ENCODE measurements around the gene ZNF710. TPM values are rescaled to one million over a fixed set of nuclear protein-coding genes. Genes with fewer than 3 reads are reported as not detected.
A peak's percentile ranks its signal among the peaks of the same experiment; 100 is the strongest.
"Not testable (repeated sequence)": the region's sequence is repeated elsewhere in the genome, so short reads cannot be mapped to it uniquely, and the experiment has no call there.

Gene ZNF710, protein sequence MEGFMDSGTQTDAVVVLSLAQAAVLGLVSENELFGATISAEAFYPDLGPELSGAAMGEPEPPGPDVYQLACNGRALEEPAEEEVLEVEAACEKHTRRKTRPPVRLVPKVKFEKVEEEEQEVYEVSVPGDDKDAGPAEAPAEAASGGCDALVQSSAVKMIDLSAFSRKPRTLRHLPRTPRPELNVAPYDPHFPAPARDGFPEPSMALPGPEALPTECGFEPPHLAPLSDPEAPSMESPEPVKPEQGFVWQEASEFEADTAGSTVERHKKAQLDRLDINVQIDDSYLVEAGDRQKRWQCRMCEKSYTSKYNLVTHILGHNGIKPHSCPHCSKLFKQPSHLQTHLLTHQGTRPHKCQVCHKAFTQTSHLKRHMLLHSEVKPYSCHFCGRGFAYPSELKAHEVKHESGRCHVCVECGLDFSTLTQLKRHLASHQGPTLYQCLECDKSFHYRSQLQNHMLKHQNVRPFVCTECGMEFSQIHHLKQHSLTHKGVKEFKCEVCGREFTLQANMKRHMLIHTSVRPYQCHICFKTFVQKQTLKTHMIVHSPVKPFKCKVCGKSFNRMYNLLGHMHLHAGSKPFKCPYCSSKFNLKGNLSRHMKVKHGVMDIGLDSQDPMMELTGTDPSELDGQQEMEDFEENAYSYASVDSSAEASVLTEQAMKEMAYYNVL
- 7.8 TPM for polyA plus RNA-seq (2013, experiment 1 of 2; ENCODE audit: insufficient read length)
- 7.1 TPM for polyA plus RNA-seq (2013, experiment 2 of 2; ENCODE audit: insufficient read length)

DNA sequence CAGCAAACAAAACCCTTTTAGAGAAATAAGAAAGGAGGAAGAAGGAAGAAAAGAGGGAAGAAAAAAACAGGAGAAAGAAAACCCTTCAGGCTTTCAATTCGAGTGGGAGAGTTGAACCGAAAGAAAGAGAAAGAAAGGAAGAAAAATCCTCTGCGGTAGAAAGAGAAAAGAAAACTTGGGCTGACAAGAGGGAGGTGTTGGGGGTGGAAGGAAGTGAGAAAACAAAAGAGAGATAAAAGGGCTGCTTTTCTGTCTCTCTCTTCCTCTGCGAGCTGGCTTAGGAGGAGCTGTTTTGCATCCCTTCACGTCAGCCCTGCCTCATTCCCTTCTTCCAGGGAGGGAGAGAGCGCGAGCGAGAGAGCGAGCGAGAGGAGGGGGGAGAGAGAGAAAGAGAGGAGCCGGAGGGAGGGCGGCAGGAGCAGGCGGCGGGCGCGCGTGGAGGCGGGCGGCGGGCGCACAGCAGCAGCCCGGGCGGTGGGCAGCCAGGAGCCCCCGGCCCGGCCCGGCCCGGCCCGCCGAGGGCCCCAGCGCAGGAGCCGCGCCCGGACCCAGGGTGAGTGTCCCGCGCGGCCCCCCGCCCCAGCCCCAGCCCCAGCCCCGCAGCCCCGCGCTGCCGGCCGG, at the start of gene ZNF710:
Gene ZNF710, plus strand, starts transcription at position 263 of the 621 bp plus-strand sequence. CDS start 65,814 bp downstream, outside the sequence.
- DNase-seq, result peak; percentile 82

DNA sequence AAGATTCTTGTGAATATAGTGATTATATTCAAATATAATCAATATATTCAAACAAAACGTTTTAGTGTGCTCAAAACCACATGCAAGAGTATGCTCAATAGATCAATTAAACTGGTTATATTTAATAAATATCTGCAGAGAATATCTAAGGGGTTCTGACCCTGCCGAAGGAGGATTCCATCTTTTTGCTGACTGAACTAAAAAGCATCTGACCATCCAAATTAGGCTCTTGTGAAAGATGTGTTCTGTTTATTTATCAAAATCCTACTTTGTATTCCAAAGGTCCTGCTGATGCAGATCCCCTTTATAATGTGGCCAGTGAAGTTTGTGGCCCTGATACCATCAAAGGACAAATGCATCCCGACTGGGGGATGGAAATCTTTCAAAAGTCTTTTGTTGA, 46.6 kb upstream of the ZNF710 start:
- DNase-seq, result no peak

DNA sequence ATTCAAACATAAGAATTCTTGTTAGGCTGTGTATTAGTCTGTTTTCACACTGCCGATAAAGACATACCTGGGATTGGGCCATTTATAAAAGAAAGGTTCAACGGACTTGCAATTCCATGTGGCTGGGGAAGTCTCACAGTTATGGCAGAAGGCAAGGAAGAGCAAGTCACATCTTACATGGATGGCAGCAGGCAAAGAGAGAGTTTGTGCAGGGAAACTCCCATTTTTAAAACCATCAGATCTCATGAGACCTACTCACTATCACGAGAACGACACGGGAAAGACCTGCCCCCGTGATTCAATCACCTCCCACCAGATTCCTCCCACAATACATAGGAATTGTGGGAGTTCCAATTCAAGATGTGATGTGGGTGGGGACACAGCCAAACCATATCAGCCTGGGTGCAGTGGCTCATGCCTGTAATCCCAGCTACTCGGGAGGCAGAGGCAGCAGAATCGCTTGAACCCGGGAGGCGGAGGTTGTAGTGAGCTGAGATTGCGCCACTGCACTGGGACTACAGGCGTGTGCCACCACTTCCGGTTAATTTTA, 45.6 kb upstream of the ZNF710 start:
- not testable (repeated sequence) for DNase-seq

DNA sequence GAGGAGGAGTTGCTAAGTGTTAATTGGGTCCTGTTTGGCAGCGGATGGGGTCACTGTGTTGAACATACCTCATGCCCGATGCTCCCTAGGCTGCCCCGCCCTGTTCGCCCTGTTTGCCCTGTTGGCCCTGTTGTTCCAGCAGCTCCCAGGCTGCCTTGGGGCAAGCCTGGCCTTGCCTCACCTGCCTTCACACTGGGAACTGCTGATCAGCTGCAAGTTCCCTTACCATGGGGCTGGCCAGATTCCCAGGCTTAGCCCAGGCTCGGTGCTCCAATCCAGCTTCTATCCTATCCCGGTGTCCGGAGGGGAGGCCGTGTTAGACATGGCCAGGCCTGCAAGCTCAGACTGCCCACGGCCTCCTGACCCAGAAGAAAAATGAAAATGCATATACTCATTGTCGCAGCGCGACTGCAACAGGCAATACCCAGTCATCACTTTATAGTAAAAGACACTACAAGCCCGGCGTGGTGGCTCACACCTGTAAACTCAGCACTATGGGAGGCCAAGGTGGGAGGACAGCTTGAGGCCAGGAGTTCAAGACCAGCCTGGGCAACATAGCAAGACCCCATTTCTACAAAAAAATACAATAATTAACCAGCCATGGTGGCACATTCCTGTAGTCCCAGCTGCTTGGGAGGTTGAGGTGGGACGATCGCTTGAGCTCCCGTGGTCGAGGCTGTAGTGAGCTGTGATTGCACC, 42.9 kb upstream of the ZNF710 start:
- no peak for DNase-seq

DNA sequence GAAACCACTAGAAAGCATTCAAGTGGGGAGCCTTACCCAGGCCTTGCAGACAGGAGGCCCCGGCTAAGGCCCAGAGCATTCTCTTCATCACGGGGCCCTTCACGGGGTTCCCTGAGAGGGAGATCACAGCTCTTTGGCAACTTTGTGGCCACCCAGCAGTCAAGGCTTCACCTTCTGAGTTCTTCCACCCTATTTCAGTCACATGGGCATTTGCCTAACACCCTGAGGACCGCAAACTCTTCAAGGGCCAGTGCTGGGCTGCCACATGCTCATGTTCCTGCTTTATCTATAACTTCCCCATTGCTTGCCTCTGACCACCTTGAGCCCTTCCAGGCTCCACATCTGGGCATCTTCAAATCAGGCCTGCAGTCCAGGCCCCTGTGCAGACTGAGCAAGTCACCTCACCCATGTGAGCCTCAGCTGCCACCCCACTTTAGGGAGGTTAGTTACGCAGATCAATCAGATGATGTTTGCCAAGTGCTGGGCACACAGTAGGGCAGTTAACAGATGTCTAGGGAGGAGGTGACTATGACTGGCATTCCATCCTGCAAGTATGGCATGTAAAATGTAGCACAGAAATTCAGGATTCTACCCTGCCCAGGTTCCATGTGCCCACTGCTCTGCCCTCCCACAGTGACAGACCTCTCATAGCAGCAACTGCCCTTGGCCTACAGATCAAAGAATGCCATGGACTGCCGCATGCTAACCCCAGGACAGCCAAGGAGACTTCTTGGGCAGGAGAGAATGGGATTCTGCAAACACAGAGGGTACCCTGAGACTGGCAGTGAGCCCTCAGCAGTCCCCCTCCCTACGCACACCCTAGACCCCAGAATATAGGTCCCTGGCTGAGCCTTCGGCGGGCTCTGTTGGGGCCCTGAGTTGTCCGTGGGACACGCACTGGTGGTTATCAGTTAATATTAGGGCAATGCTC, 37.6 kb upstream of the ZNF710 start:
- no peak for DNase-seq

DNA sequence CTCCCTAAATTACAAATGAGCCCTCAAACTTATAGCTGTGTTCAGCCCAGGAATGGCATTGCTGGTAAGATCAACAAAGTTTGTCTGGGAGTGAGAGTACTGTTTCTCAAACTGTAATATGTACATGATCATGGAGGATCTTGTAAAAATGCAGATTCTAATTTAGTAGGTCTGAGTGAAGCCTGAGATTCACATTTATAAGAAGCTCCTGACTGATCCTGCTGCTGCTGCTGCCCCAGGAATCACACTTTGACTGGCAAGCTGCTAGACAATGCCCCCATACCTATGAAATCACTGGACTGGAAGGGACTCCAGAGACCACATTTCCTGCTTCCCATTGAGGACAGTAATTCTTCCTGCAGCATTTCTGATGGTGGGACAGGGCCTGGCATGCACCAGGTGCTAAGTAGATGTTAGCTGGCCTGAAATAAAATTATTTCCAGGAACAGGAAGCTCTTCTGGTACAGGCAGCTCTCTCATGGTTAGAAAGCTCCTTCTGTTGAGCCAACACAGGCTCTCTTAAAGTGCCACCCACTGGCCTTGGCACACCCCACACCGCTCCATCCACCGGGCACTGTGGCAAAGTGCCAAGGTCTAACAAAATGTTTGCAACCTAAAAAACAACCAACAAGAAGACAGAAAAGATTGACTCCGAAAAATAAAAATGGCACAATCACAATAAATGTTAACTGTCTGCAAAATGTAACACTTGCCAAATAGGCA, 36.7 kb upstream of the ZNF710 start:
- DNase-seq, result no peak

DNA sequence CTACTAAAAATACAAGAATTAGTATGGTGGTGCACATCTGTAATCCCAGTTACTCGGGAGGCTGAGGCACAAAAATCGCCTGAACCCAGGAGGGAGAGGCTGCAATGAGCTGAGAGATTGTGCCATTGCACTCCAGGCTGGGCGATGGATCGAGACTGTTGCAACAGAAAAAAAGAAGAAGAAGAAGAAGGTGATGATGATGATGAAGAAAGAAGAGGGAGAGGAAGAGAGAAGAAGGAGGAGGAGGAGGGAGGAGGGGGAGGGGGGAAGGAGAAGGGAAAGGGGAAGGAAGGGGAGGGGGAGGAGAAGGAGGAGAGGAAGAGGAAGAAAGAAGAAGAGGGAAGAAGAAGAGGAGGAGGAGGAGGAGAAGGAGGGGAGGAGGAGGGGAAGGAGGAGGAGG, 33.2 kb upstream of the ZNF710 start:
- DNase-seq, result no peak

- peak; percentile 47 for DNase-seq
These were observed 29.5 kb upstream of the ZNF710 start for GRCh38 chr15:89971592-89971997.

DNA sequence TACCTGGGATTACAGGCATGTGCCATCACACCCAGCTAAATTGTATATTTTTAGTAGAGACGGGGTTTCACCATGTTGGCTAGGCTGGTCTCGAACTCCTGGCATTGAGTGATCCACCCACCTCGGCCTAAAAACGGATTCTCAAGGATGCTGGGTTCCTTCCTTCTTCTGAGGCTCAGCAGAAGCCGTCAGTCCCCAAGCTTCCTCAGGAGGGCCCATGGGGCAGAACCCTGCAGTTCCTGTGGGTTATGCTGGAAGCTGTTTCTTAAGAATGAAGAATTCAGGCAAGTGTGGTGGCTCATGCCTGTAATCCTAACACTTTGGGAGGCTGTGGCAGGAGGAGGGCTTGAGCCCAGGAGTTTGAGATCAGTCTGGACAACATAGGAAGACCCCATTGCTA, 29.0 kb upstream of the ZNF710 start:
- no peak for DNase-seq

GRCh38 chr15:89975482-89976245, 25.5 kb upstream of the ZNF710 start:
- no peak for DNase-seq

DNA sequence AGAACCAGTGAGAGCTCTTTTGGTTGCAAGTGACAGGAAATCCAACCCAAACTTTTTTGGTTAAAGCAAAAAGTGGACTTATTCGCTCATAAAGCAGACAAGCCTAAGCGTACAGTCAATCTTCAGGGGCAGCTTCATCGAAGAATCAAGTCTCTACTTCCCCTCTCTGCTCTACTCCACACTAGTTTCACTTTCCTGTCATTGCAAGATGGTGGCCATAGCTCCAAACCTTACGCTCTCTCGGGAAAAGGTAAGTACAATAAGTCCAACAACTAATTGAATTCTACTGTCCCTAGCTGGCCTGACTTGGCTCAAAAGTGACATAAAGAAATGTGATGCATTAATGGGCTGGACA, 24.9 kb upstream of the ZNF710 start:
- DNase-seq, result no peak

- not testable (repeated sequence) for DNase-seq
These were observed 23.3 kb upstream of the ZNF710 start for GRCh38 chr15:89977836-89978235.

GRCh38 chr15:89978914-89979313, 22.2 kb upstream of the ZNF710 start:
- DNase-seq, result no peak

DNA sequence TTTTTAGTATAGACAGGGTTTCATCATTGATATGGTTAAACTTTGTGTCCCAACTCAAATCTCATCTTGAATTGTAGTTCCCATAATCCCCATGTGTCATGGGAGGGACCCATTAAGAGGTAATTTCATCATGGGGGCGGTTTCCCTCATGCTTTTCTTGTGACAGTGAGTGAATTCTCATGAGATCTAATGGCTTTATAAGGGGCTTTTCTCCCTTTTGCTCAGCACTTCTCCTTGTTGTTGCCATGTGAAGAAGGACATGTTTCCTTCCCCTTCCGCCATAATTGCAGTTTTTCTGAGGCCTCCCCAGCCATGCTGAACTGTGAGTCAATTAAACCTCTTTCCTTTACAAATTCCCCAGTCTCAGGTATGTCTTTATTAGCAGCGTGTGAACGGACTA, 20.2 kb upstream of the ZNF710 start:
- DNase-seq, result no peak

GRCh38 chr15:89982315-89983055, 18.6 kb upstream of the ZNF710 start:
- no peak for DNase-seq

DNA sequence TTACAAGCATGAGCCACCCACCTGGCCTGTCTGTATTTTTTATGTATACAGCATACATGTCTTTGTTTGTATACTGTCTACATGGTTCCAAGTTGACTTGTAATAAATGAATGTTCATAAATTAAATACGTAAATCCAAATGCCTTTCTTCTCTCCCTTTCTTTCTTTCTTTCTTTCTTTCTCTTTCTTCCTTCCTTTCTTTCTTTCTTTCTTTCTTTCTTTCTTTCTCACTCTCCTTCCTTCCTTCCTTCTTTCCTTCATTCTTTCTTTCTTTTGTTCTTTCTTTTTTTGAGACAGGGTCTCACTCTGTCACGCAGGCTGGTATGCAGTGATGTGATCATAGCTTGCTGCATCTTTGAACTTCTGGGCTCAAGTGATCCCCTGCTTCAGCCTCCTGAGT, 17.1 kb upstream of the ZNF710 start:
- no peak for DNase-seq

GRCh38 chr15:89984421-89985010, 16.6 kb upstream of the ZNF710 start:
- no peak for DNase-seq

DNA sequence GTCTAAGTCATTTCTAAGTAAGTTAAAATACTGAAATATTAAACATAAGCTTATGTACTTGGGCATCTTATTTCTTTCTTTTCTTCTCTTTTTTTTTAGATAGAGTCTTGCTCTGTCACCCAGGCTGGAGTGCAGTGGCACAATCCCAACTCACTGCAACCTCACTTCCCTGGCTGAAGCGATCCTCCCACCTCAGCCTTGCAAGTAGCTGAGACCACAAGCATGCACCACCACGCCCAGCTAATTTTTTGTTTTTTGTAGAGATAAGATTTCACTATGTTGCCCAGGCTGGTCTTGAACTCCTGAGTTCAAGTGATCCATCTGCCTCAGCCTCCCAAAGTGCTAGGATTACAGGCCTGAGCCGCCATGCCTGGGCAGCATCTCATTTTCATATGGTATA, 16.0 kb upstream of the ZNF710 start:
- no peak for DNase-seq

- DNase-seq, result no peak
These were observed 9.8 kb upstream of the ZNF710 start for GRCh38 chr15:89991312-89991711.

Measured in fibroblast of skin of back (primary cell).